Right renal cortex interstitium (tissue), 3 donors: Measurements from ENCODE around the gene BRICD5. TPM values are rescaled to one million over a fixed set of nuclear protein-coding genes. Genes with fewer than 3 reads are reported as not detected.

ENCODE experiments used
- DNase-seq, 3 donors: peaks; one replicate each; pipeline ENCODE4 v3.0.0-alpha.2; 2013; ENCODE audit warnings: low read depth in 3 of 3, low spot score in 2 of 3
- polyA plus RNA-seq, 3 donors: library from polyadenylated mRNA; unstranded; fragments of 120-200 nt; gene quantifications; one replicate each; pipeline ENCODE4 v1.2.1, GENCODE V29; 2013; ENCODE audit not compliant: insufficient read length in 3 of 3

BRICD5 gene
- polyA plus RNA-seq, 3 donors, result 3.0 to 4.1 (median 3.0) TPM

GRCh38 chr16:2184962-2185361 is 25.7 kb downstream of the BRICD5 start:
- DNase-seq, result no peak

- DNase-seq, result no peak
Observed at GRCh38 chr16:2184346-2184745, 26.3 kb downstream of the BRICD5 start.

GRCh38 chr16:2183671-2184070 is 27.0 kb downstream of the BRICD5 start:
- DNase-seq, result no peak

- no peak for DNase-seq
Observed at GRCh38 chr16:2181952-2182351, 28.7 kb downstream of the BRICD5 start.

- no peak for DNase-seq
Observed at GRCh38 chr16:2180962-2181923, 29.4 kb downstream of the BRICD5 start.

GRCh38 chr16:2180461-2180860 is 30.2 kb downstream of the BRICD5 start:
- no peak for DNase-seq

- DNase-seq, result no peak
Observed at GRCh38 chr16:2179576-2179975, 31.1 kb downstream of the BRICD5 start.

- DNase-seq, result no peak
Observed at GRCh38 chr16:2179107-2179501, 31.6 kb downstream of the BRICD5 start.

GRCh38 chr16:2178321-2179106 is 32.1 kb downstream of the BRICD5 start:
- DNase-seq, result no peak

GRCh38 chr16:2177561-2177960 is 33.1 kb downstream of the BRICD5 start:
- DNase-seq, result no peak

GRCh38 chr16:2177101-2177500 is 33.6 kb downstream of the BRICD5 start:
- no peak for DNase-seq

- DNase-seq, result no peak
Observed at GRCh38 chr16:2176047-2176446, 34.6 kb downstream of the BRICD5 start.

- DNase-seq, result no peak
Observed at GRCh38 chr16:2175454-2175853, 35.2 kb downstream of the BRICD5 start.

GRCh38 chr16:2174396-2175131 is 36.1 kb downstream of the BRICD5 start:
- DNase-seq, result no peak

GRCh38 chr16:2173916-2174315 is 36.7 kb downstream of the BRICD5 start:
- DNase-seq, result no peak

- DNase-seq, result no peak
Observed at GRCh38 chr16:2173366-2173765, 37.3 kb downstream of the BRICD5 start.

- DNase-seq, result no peak
Observed at GRCh38 chr16:2172688-2173335, 37.9 kb downstream of the BRICD5 start.

- DNase-seq, result no peak
Observed at GRCh38 chr16:2171601-2172178, 39.0 kb downstream of the BRICD5 start.

GRCh38 chr16:2170587-2171435 is 39.9 kb downstream of the BRICD5 start:
- no peak for DNase-seq
